Measurements from ENCODE around the gene SPRED2.

GRCh38 chr2:65357095-65357958 is 75.1 kb downstream of the SPRED2 start:
- TF ChIP-seq CREB5 (CRISPR knock-in tag; IDR thresholded peaks at IDR 0.05; ENCODE audit: low read depth) (no peak), ESRRG (CRISPR knock-in tag; IDR thresholded peaks at IDR 0.05) (no peak), ZFP30 (CRISPR knock-in tag; IDR thresholded peaks at IDR 0.05) (no peak), PPARA (CRISPR knock-in tag; IDR thresholded peaks at IDR 0.05; ENCODE audit: borderline replicate concordance) (no peak), ZNF565 (CRISPR knock-in tag; conservative IDR thresholded peaks at IDR 0.05; ENCODE audit: low read depth) (no peak), CSDC2 (CRISPR knock-in tag; IDR thresholded peaks at IDR 0.05) (no peak), ISL1 (CRISPR knock-in tag; IDR thresholded peaks at IDR 0.05) (no peak), RARB (CRISPR knock-in tag; IDR thresholded peaks at IDR 0.05) (no peak), TOX (CRISPR knock-in tag; IDR thresholded peaks at IDR 0.05; ENCODE audit: borderline replicate concordance) (no peak)

All from SK-N-SH treated with all-trans-retinoic acid at 6 μM for 48 hours (cell line).